Head of caudate nucleus (tissue), 42 donors: ENCODE measurements around the gene RSBN1.

Source experiments
- DNase-seq, 42 donors: peaks; one replicate each; pipeline versions ENCODE4 v3.0.0 to v3.0.0-alpha.2; 2020 to 2021; ENCODE audit warnings: mixed read lengths in 7 of 42
- intact Hi-C: fragments of 100-400 bp; cut with DNase I; formaldehyde crosslinking; loops from one replicate; pipeline ENCODE4 v1.15.0; 2022

RSBN1 gene

DNA sequence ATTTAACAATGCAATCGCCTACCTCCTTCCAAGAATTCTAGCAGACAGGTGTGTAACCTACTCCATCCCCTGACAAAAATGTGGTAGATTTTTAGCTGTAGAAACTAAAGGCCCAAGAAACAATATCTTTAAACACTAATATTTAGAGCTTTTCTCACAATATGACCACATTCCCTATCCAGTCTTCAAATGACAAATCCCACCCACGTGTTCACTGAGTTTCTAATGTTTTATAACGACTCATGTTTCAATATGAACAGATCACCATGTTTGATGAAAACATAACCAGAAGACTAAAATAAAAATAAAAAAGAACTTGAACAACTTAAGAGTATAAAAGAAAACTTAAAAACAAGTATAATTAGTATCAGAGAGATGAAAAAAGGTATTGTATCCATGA, 24.6 kb downstream of the RSBN1 start:
- DNase-seq = no peak
- intact Hi-C loops = no loop called here

DNA sequence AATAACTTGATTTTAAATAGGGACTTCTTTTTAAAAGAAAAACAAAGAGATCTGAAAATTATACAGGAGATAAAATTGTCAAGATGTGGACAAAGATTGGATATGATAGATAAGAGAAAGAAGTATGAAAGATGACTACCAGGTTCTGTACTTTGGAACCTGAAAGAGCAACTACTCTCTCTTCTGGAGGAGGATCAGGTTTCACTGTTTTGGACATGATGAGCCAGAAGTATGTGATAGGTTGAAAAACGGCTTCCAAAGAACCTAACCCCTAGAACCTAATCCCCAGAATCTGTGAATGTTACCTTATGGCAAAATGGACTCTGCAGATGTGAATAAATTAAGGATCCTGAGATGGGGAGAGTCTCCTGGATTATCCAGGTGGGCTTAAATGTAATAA, 26.2 kb downstream of the RSBN1 start:
- intact Hi-C loops = no loop called here

DNA sequence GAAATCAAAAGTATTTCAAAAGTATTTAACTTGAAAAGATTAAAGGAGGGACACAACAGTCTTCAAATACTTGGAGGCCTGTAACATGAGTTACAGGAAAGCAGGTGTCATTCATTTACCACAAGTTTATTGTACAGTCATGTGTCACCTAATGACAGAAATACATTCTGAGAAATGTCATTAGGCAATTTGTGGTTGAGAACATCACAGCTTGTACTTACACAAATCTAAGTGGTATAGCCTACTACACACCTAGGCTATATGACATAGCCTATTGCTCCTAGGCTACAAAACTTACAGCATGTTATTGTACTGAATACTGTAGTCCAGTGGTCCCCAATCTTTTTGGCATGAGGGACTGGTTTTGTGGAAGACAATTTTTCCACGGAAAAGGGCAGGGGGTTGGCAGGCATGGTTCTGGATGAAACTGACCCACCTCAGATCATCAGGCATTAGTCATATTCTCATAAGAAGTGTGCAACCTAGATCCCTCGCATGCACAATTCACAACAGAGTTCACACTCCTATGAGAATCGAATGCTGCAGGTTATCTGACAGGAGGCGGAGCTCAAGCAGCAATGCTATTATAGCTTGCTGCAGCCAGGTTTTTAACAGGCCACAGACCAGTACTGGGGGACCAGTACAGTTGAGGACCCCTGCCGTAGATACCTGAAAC, 28.0 kb downstream of the RSBN1 start:
- intact Hi-C loops = no loop called here
- no peak for DNase-seq

More for the DNA sequence above, 26.2 kb downstream of the RSBN1 start:
- DNase-seq = no peak

DNA sequence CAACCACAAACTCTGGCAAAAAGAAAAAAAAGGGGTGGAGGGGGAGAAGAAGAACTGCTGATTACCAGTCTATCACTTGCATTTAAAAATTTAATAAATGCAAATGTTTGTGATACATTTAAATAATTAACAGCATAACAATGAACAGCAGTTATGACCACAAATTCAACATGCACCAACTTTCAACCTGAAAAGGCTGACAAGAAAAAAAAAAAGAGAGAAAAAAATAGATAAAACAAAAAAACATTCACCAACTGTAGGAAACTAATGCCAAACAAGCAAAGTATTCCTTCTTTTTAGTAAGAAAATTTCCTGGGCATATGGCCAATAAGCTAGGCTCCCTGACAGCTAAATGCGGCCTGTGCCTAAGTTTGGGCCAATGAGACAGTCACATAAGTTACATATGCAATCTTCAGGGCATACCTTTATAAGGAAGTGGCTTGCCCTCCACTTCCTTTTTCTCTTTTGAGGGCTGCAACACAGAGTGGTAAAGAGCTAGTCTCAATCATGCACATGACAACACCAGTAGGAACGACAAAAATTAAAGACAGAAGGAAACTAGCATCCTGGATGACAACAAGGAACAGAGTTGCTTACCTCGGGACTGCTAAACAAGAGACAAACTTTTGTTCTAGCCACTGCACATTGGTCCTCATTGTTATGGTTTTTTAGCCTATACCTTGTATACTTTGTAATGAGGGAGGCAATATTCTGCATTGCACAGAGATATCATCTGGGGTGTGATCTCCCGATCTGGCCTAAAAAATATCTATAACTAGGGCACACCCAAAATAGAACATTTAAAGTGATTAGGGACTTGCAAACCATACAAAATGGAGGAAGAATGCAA, 28.8 kb downstream of the RSBN1 start:
- DNase-seq = peak in 8 of 42 donors; percentile 6 to 55 (median 24)
- intact Hi-C loops = no loop called here

DNA sequence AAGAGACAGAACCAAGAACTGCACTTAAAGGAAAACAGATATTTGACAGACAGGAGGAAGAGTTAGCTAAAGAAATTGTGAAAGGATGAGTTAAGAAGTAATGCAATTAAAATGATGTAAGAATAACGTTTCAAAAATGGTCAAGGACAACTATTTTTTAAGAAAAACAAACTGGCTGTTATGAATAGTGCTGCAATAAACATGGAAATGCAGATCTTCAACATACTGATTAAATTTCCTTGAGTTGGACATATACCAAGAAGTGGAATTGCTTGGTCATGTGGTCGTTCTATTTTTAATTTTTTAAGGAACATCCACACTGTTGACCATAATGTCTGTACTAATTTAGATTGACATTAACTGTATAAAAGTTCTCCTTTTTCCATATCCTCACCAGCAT, 29.9 kb downstream of the RSBN1 start:
- intact Hi-C loops = no loop called here
- no peak for DNase-seq

DNA sequence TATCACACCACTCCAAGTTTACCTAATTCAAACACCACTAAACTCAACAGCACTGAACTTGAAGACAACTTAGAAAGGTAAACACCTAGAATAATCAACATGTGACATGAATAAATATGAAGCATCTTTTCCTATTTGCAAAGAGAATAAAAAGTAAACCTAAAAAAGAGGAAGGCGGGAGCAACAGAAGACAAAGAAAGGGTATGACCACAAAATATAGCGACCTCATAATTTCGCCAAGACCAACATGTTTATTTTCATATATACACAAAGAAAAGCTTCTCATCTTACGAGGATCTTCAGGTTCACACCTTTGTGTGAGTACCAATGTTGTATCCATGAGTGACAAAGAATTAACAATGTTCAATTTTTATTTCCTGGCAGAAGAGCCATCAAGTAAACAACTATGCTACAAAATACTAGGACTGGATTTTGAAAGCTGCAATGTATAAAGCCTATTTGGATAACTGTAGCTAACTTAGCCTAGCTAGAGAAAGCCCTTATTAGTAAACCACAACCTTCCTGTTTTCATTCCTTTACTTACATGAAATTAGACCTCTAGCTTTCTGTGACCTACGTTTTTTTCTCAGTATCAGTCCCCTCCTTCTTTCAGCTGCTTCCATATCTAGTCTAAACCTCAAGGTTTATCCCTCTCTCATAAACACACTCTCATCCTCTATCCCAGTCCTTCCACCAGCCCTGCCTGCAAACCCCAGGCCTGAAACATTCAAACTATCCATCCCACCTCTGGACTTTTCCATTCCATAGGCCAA, 31.7 kb downstream of the RSBN1 start:
- intact Hi-C loops = no loop called here
- DNase-seq = no peak

DNA sequence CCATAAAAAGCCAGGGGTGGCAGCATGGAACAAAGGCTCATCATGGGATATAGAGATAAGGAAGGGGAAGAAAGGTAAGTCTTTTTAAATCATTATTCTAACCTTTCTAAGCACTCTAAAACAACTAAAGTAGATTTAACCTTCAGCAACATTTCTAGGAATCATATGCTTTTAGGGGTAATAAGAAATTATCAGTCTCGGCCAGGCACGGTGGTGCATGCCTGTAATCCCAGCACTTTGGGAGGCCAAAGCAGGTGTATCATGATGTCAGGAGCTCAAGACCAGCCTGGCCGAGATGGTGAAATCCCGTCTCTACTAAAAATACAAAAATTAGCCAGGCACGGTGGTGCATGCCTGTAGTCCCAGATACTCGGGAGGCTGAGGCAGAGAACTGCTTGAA, 32.7 kb downstream of the RSBN1 start:
- no peak for DNase-seq
- intact Hi-C loops = no loop called here

DNA sequence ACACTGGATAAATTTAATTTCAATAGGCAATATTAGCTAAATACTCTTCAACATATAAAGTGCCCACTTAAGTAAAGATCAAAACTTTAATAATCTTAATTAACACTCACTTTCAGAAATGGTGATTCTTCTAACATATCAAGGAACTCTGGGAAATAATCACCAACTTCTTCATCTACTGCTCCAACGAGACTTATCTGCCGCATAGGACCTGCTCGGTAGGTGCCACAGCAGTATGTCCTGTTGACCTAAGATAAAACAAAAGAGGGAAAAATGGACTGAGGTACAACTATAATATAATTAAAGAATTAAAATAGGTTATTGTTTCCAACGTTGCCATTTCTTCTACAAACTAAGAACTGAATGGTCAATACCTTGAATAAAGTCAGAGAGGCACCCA, 34.7 kb downstream of the RSBN1 start:
- DNase-seq = no peak
- intact Hi-C loops = no loop called here

DNA sequence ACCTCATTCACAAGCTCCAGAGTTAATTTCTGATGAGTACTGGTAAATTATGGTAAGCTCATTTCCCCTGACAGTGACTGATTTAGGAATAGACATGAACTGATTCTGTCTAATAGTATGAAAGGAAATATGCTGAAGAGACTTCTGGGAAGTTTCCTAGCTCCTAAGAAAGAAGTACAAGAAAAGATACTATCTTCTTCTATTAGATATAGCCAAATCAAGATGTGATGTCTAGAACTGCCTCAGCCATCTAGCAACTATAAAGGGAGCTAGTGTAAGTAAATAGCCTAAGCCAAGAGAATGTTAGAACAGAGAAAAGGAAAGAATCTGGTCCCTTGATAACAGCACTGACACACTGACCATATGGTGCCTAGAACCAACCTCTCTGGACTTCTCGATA, 42.2 kb downstream of the RSBN1 start:
- intact Hi-C loops = no loop called here
- DNase-seq = no peak

DNA sequence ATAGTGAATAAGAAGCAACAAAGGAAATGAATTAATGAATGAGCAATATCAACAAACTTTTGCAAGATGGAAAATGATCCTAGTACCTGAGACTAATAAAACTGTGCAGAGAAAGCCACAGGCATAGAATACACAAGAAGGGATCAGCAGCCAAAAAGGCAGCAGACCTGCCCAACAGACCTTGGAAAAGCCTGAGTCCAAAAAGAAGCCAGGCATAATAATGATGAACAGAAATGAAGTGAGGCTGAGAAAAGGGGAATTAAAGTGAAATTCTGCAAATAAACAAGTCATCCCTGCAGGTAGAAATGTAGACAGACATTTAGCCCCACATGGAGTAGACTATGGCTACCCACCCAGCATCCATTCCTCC, 42.7 kb downstream of the RSBN1 start:
- intact Hi-C loops = no loop called here
- no peak for DNase-seq

DNA sequence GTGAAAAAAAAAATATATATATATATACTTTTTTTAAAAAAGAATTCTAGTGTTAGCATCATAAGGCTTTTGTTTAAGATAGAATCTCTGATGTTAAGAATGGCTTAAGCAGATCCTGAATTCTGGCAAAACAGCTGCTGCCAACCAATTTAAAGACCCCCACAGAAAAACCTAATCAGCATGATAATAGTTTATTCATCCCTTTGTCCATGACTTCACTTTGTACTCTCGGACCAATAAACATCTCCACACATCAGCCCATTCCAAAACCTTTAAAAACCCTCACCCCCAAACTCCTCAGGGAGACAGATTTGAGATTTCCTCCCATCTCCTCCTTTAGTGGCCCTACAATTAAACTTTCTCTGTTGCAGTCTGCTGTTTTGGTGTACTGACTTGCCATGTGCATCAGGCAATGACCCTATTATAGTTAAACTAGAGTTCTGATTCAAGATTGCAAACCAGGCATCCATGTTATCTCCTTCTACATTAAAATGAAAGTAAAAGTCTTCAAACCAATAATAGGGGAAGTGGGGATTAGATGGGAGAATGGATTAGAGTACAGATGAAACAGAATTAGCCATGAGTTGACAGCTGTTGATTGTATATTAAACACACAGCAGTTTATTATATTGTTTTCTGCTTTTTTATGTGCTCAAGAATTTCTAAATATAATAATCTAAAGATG, 43.2 kb downstream of the RSBN1 start:
- intact Hi-C loops = no loop called here
- DNase-seq = no peak

DNA sequence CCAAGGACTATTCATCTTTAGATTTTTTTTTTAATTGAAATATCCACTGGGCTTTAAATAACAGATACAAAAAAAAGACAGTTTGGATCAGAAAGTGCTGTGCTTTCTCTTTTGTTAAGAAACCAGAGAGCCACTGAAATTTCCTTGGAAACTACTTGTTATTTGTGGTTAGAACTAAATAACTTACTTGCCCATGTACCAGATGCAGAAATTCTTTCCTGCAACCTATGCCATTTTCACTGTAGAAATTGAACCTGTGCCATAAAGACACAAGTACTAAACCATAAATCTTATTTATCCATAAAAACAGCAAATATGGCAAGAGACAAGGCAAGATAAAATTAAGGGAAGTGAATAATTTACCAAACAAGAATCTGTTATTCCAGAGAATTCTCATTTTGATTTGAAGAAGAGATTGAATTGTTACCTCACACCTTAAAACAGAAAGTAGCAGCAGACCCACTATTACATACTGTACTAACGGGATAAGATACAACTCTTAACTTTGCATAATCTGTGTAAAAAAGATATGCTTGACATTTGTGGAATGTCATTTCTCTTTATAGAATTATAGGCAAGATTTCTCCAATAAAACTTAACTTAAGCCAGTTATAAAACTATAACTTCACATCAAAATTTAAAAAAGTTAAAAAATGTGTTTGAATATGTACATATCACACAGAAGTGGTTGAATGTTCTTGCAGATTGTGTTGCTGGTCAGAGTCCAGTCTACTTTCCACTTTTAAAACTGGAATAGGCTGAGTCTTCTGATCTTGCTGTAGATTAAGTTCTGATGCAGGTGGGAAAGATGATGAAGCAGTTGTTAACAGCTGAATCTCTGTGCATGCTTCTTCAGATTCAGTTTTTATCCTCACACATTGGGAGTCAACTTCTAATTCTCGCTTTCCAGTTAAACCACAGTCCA, 46.7 kb downstream of the RSBN1 start:
- intact Hi-C loops = no loop called here
- no peak for DNase-seq

DNA sequence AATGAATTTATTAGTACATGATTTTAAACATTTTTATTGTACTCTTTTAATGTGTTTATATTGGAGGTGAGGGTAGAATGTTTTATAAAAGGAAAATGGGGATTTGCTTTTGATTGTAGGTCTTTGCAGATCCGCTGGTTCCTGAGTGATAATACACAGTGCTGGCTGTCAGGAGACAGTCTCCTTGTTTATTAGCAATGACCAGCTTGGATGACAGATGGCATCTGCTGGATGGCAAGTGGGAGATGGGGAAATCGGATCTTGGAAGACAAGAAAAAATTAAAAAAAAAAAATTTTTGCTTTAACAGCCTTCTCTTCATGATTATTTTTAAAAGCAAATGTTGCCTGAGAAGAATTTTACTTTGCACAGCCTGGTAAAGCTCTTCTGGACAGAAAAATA, 48.6 kb downstream of the RSBN1 start:
- no peak for DNase-seq
- intact Hi-C loops = no loop called here

DNA sequence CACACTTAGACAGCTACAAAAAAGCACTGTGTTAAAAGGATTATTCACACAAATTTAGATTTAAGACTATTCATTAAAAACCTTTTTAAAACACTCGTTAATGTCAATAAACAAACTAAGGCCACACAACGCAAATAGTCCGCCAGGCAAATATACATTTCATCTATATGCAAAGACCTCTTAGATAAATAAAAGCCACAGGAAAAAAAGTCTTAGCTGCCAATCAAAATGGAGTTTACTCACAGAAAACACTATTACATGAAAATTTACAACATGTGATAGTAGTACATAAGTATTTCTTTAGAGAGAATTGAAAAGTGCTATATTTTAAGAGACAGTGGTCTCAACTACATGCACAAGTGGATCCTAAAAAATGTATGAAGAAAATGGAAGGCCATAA, 50.3 kb downstream of the RSBN1 start:
- no peak for DNase-seq
- intact Hi-C loops = no loop called here

DNA sequence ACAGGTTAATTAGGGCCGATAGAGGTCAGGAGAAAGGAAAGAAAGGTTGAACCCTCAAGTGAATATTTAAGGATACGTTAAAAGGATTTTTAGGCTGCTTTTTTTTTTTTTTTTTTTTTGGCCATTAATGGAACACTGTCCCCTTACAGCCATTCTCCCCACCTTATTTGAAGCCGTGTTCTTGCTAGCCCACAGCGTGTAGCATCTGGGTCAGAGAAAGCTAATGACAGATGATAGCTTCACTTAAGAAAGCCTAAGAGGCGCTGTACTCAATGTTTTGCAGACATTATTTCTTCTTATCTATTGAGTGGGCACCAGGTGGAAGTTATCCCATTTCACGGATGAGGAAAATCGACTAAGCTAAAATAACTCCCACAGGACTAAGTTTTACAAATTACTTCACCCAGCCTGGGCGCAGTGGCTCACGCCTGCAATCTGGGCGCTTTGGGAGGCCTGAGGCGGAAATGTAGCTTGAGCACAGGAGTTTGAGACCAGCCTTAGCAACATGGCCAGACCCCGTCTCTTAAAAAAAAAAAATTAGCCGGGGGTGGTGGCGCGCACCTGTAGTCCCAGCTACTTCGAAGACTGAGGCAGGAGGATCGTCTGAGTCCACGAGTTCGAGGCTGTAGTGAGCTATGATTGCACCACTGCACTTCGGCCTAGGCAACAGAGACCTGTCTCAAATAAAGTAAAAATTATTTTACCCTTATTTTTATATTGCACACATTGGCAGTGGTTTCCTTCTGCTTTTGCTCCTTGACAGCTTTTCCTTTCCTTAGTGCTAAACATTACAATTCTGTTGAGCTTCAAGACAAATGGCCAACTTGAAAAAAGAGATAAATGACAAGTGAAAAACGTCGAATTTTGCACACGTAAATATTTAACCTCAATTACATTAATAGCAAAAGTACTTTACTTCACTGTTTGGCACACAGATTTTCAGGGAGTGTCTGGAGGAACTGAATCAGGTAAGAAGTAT, 51.9 kb downstream of the RSBN1 start:
- DNase-seq = no peak
- intact Hi-C loops = no loop called here

DNA sequence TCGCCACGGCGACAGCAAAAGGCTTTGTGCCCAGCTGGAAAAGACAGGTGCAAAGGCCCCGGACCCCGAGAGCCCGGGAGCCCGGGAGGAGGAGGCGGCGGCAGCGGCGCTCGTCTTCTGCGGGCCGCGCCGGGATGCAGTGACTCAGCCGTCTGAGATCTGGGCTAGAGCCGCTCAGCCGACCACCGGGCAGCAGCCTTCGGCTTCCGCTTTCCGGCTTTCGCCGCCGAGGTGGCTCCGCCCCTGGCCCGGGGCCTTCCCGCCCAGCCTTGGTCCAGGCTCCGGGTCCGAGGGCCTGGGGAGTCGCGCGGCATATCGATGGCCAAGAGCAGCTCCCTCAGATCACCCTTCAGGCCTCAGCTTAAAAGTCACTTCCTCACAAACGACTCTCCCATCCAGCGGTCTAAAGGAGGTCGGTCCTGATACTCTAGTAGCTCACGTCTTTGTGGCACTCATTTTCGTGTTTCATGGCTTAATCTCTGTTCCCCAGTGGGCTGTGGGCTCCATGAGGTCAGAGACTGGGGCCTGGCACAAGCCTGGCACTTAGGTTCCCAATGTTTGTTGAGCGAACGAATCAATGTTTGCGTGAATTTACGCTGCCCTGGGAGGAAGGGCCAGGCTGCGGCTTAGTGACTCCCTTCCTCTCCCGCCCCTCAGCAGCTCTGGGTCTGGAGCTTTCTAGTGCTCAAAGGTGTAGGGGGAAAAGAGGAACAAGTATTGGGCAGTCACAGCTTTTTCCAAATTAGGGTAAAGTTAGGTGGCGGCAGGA, 52.8 kb downstream of the RSBN1 start, which contains the start of gene PHTF1:
Gene PHTF1, minus strand, starts transcription at position 154 of the 769 bp plus-strand sequence. CDS start 783 bp downstream, outside the sequence.
- DNase-seq = peak; percentile 37 to 82 (median 60)
- intact Hi-C loops = loop anchor here (5.0 kb wide), 1 partner anchor 53 kb away; the partner anchor contains the start of gene RSBN1
